HG03558 (cell line): ENCODE data around the gene RAPGEF1.
"Not testable (repeated sequence)": the region's sequence is repeated elsewhere in the genome, so short reads cannot be mapped to it uniquely, and the experiment has no call there.

Source experiments
- ATAC-seq: cut with Tn5 transposase; IDR thresholded peaks from one replicate; pipeline ENCODE4 v1.9.1; 2021; ENCODE audit warnings: moderate number of reproducible peaks; ENCODE audit not compliant: unreplicated experiment; ENCODE audit errors: extremely low read depth

The RAPGEF1 gene

GRCh38 chr9:131692612-131693562 lies 47.0 kb downstream of the RAPGEF1 start:
- ATAC-seq, result no peak

GRCh38 chr9:131691969-131692611 lies 47.8 kb downstream of the RAPGEF1 start:
- ATAC-seq, result no peak

- no peak for ATAC-seq
Observed at GRCh38 chr9:131690941-131691573, 48.8 kb downstream of the RAPGEF1 start.

GRCh38 chr9:131690462-131690861 lies 49.4 kb downstream of the RAPGEF1 start:
- ATAC-seq, result no peak

GRCh38 chr9:131688377-131688776 lies 51.5 kb downstream of the RAPGEF1 start:
- ATAC-seq, result no peak

GRCh38 chr9:131685753-131686706 lies 53.8 kb downstream of the RAPGEF1 start:
- ATAC-seq, result no peak

- not testable (repeated sequence) for ATAC-seq
Observed at GRCh38 chr9:131683094-131683493, 56.8 kb downstream of the RAPGEF1 start.

GRCh38 chr9:131682261-131682660 lies 57.6 kb downstream of the RAPGEF1 start:
- no peak for ATAC-seq

- not testable (repeated sequence) for ATAC-seq
Observed at GRCh38 chr9:131681826-131682225, 58.0 kb downstream of the RAPGEF1 start.

GRCh38 chr9:131681108-131681507 lies 58.8 kb downstream of the RAPGEF1 start:
- ATAC-seq, result not testable (repeated sequence)

- no peak for ATAC-seq
Observed at GRCh38 chr9:131679261-131680020, 60.4 kb downstream of the RAPGEF1 start.

GRCh38 chr9:131678499-131679111 lies 61.3 kb downstream of the RAPGEF1 start:
- peak; percentile 62 for ATAC-seq

GRCh38 chr9:131677444-131678180 lies 62.3 kb downstream of the RAPGEF1 start:
- no peak for ATAC-seq

GRCh38 chr9:131677049-131677443 lies 62.8 kb downstream of the RAPGEF1 start:
- ATAC-seq, result no peak

GRCh38 chr9:131676431-131676972 lies 63.4 kb downstream of the RAPGEF1 start:
- ATAC-seq, result no peak

GRCh38 chr9:131675437-131676022 lies 64.3 kb downstream of the RAPGEF1 start:
- ATAC-seq, result no peak
